D721Med (cell line): Measurements from ENCODE around the gene ATAD3B.
"Not testable (repeated sequence)": the region's sequence is repeated elsewhere in the genome, so short reads cannot be mapped to it uniquely, and the experiment has no call there.

ENCODE experiments used
- DNase-seq: peaks from one replicate; pipeline ENCODE4 v3.0.0; 2011; ENCODE audit warnings: low spot score; ENCODE audit not compliant: insufficient read length
- FAIRE-seq: peaks from 2 replicates; lab custom pipeline; 2011; peaks lifted over from hg19 to GRCh38; lab: Jason Lieb, UNC
- CTCF ChIP-seq: IDR thresholded peaks from 2 replicates; pipeline ENCODE4 v1.5.1; 2012; ENCODE audit warnings: mild to moderate bottlenecking, control low read depth; ENCODE audit not compliant: insufficient read depth; ENCODE audit errors: missing control alignments

The ATAD3B gene

GRCh38 chr1:1489231-1489630 lies 17.7 kb downstream of the ATAD3B start:
- no peak for FAIRE-seq

GRCh38 chr1:1489861-1490260 lies 18.3 kb downstream of the ATAD3B start:
- FAIRE-seq (no peak), DNase-seq (no peak)
- TF ChIP-seq CTCF: no peak

More at GRCh38 chr1:1489231-1489630, 17.7 kb downstream of the ATAD3B start:
- no peak for DNase-seq
- TF ChIP-seq CTCF: no peak

- no peak for DNase-seq
- FAIRE-seq: no peak
Observed at GRCh38 chr1:1490633-1491230, 19.2 kb downstream of the ATAD3B start.

GRCh38 chr1:1491601-1492000 lies 20.0 kb downstream of the ATAD3B start:
- DNase-seq (no peak), FAIRE-seq (no peak)
- no peak for TF ChIP-seq CTCF

More at GRCh38 chr1:1490633-1491230, 19.2 kb downstream of the ATAD3B start:
- no peak for TF ChIP-seq CTCF

- not testable (repeated sequence) for FAIRE-seq, DNase-seq
Observed at GRCh38 chr1:1494311-1494710, 22.7 kb downstream of the ATAD3B start.

GRCh38 chr1:1495461-1495975 lies 24.0 kb downstream of the ATAD3B start:
- FAIRE-seq, DNase-seq: not testable (repeated sequence)

GRCh38 chr1:1504777-1505365 lies 33.3 kb downstream of the ATAD3B start:
- DNase-seq, FAIRE-seq: not testable (repeated sequence)
- TF ChIP-seq CTCF: peak; percentile 47

- FAIRE-seq, DNase-seq: not testable (repeated sequence)
- peak; percentile 21 for TF ChIP-seq CTCF
Observed at GRCh38 chr1:1505366-1505798, 33.8 kb downstream of the ATAD3B start.

- not testable (repeated sequence) for FAIRE-seq, DNase-seq
Observed at GRCh38 chr1:1505801-1506200, 34.2 kb downstream of the ATAD3B start.
